B cell (primary cell): Measurements from ENCODE around the gene YY1AP1. TPM values are rescaled to one million over a fixed set of nuclear protein-coding genes. Genes with fewer than 3 reads are reported as not detected.
"Not testable (repeated sequence)": the region's sequence is repeated elsewhere in the genome, so short reads cannot be mapped to it uniquely, and the experiment has no call there.

Experiments
- ATAC-seq: fragments of 200-7000 bp; cut with Tn5 transposase; one replicate; pipeline ENCODE4 v1.10.0; 2021; ENCODE audit warnings: low read depth, mild to moderate bottlenecking, moderate number of reproducible peaks, moderate library complexity
- CTCF ChIA-PET: fragments of 350-600 bp; sonication (Branson Sonifier 250); formaldehyde crosslinking; loops from one replicate; lab custom pipeline; 2021; ENCODE audit warnings: antibody characterized with exemption, inconsistent platforms; lab: Charles Lee
- POLR2A ChIA-PET: fragments of 350-600 bp; sonication (Branson Sonifier 250); formaldehyde crosslinking; loops from one replicate; lab custom pipeline; 2021; ENCODE audit warnings: antibody characterized with exemption; lab: Charles Lee
- DNase-seq: peaks from one replicate; pipeline ENCODE4 v3.0.0; 2013
- H2AFZ ChIP-seq: 2 replicates; pipeline ENCODE4 v1.6.1; 2012; ENCODE audit warnings: mild to moderate bottlenecking, low read depth, low read length; ENCODE audit not compliant: insufficient read depth, poor library complexity, severe bottlenecking
- H3K27ac ChIP-seq, 2 donors: 1 replicate in 1 of 2; 2 replicates in 1 of 2; pipeline ENCODE4 v1.5.1; 2012 to 2013; ENCODE audit warnings: low read length in 2 of 2, mild to moderate bottlenecking in 2 of 2, moderate library complexity in 1 of 2
- H3K27me3 ChIP-seq, 4 experiments: fragments of 200-600 bp in 1 of 4; sonication (generic) in 1 of 4; replicated peaks in 1 of 4; 1 replicate in 2 of 4; 2 replicates in 2 of 4; pipeline versions ENCODE4 v1.6.1 to v1.7.0; 2013 to 2016; ENCODE audit warnings: low read length in 3 of 4, mild to moderate bottlenecking in 2 of 4, mixed read lengths in 1 of 4, moderate library complexity in 1 of 4; ENCODE audit not compliant: insufficient read depth in 4 of 4, control insufficient read depth in 3 of 4; ENCODE audit errors: control extremely low read depth in 1 of 4
- H3K36me3 ChIP-seq, 2 experiments: replicated peaks in 1 of 2; 1 replicate in 1 of 2; 2 replicates in 1 of 2; pipeline versions ENCODE4 v1.6.1 to v1.7.1; 2013; ENCODE audit warnings: low read length in 1 of 2; ENCODE audit not compliant: insufficient read depth in 2 of 2, control insufficient read depth in 1 of 2; ENCODE audit errors: control extremely low read depth in 1 of 2, extremely low read depth in 1 of 2
- H3K4me1 ChIP-seq, 2 donors: fragments of 200-600 bp in 1 of 2; sonication (generic) in 1 of 2; 1 replicate in 1 of 2; 2 replicates in 1 of 2; pipeline versions ENCODE4 v1.5.1 to v1.6.1; 2013 to 2017; ENCODE audit warnings: low read length in 2 of 2; ENCODE audit not compliant: control insufficient read depth in 2 of 2, insufficient read depth in 2 of 2
- H3K4me2 ChIP-seq: replicated peaks from 2 replicates; pipeline ENCODE3; 2012; ENCODE audit warnings: mild to moderate bottlenecking, low read depth, low read length; ENCODE audit not compliant: poor library complexity, severe bottlenecking
- H3K4me3 ChIP-seq, 5 experiments: fragments of 200-600 bp in 1 of 5; sonication (generic) in 1 of 5; 1 replicate in 3 of 5; 2 replicates in 2 of 5; pipeline versions ENCODE4 v1.5.1 to v1.7.0; 2011 to 2016; ENCODE audit warnings: low read length in 4 of 5, mild to moderate bottlenecking in 4 of 5, low read depth in 2 of 5, control low read depth in 1 of 5, moderate library complexity in 1 of 5; ENCODE audit not compliant: insufficient read depth in 1 of 5; ENCODE audit errors: control extremely low read depth in 1 of 5, extremely low read depth in 1 of 5
- H3K79me2 ChIP-seq: fragments of 200-600 bp; sonication (generic); one replicate; pipeline ENCODE4 v1.6.0; 2016; ENCODE audit warnings: low read length; ENCODE audit not compliant: control insufficient read depth, insufficient read depth
- H3K9ac ChIP-seq: fragments of 200-600 bp; sonication (generic); 2 replicates; pipeline ENCODE4 v1.6.1; 2017; ENCODE audit warnings: mild to moderate bottlenecking, low read length, moderate library complexity
- H3K9me3 ChIP-seq, 3 donors: one replicate each; pipeline versions ENCODE4 v1.6.1 to v1.7.1; 2013; ENCODE audit warnings: low read length in 2 of 3; ENCODE audit not compliant: control insufficient read depth in 2 of 3, insufficient read depth in 1 of 3; ENCODE audit errors: control extremely low read depth in 1 of 3
- H4K20me1 ChIP-seq: 2 replicates; pipeline ENCODE4 v1.6.0; 2012; ENCODE audit warnings: mild to moderate bottlenecking, low read length; ENCODE audit not compliant: insufficient read depth, control insufficient read depth, poor library complexity, severe bottlenecking
- H3K27ac Mint-ChIP-seq: one replicate; pipeline ENCODE4 v1.8.0; 2021; ENCODE audit warnings: mixed read lengths
- H3K27me3 Mint-ChIP-seq: one replicate; pipeline ENCODE4 v1.8.0; 2021; ENCODE audit warnings: mixed read lengths
- H3K4me1 Mint-ChIP-seq: one replicate; pipeline ENCODE4 v1.8.0; 2021; ENCODE audit warnings: mixed read lengths
- H3K4me3 Mint-ChIP-seq: one replicate; pipeline ENCODE4 v1.8.0; 2021; ENCODE audit warnings: mixed read lengths
- H3K9me3 Mint-ChIP-seq: one replicate; pipeline ENCODE4 v1.8.0; 2022; ENCODE audit warnings: mixed read lengths; ENCODE audit not compliant: insufficient read depth
- CTCF ChIP-seq: fragments of 200-600 bp; IDR thresholded peaks from one replicate; pipeline ENCODE4 v1.8.0; 2022; ENCODE audit warnings: antibody characterized with exemption, mild to moderate bottlenecking
- EZH2 ChIP-seq: IDR thresholded peaks from 2 replicates; pipeline ENCODE4 v1.6.1; 2012; ENCODE audit warnings: borderline replicate concordance, low read depth, mild to moderate bottlenecking, moderate library complexity, low read length; ENCODE audit not compliant: insufficient read depth, poor library complexity, severe bottlenecking
- WGBS: methylation state at CpG from one replicate; pipeline ENCODE4 v1.1.5; 2013; ENCODE audit warnings: missing lambda C conversion rate; ENCODE audit not compliant: insufficient coverage; 5-methylcytosine and 5-hydroxymethylcytosine counted together
- intact Hi-C: fragments of 100-400 bp; cut with micrococcal nuclease; formaldehyde crosslinking; loops from one replicate; pipeline ENCODE4 v1.10.0; 2022
- polyA plus RNA-seq: library from polyadenylated mRNA; depleted of rRNA; stranded (reverse); fragments of >200 nt; gene quantifications from 2 replicates; pipeline ENCODE4 v1.2.3, GENCODE V29; 2012
- total RNA-seq, 2 donors: library from RNA; stranded (reverse); fragments of 120-200 nt in 1 of 2; gene quantifications; 1 replicate in 1 of 2; 2 replicates in 1 of 2; pipeline versions ENCODE4 v1.2.3 to v1.2.4, GENCODE V29; 2013 to 2022

Gene YY1AP1
- total and polyA plus RNA-seq, 2 donors (not counting 1 experiment from before 2014, with no cell fraction given) = 95.4 to 156 TPM

- Mint-ChIP-seq H3K4me1 (no peaks in the 10 kb centered on the region), H3K9me3 (no peaks in the 10 kb centered on the region), H3K4me3 (no peak overlapping the region), H3K27me3 (no peaks in the 10 kb centered on the region), H3K27ac (no peak overlapping the region)
- no peak for ATAC-seq
- H3K9me3 ChIP-seq = no peaks in the 10 kb centered on the region
- ChIA-PET CTCF (no interaction called here), POLR2A (interaction anchor here (0.6 kb wide), 1 partner anchor 337 kb away, joined by 6 read pairs; no protein-coding TSS in a partner anchor)
- no peaks in the 10 kb centered on the region for H4K20me1 ChIP-seq
- no peak overlapping the region for H3K9ac ChIP-seq
- intact Hi-C loops = no loop called here
- no peak for TF ChIP-seq CTCF
- no peak for TF ChIP-seq EZH2
- WGBS = no CpG with 5 or more reads among the region's 4 CpGs
- no peaks in the 10 kb centered on the region for H3K27me3 ChIP-seq
- no peak overlapping the region for H3K4me3 ChIP-seq
- peaks cover 23 to 86% of the 10 kb centered on the region in 2 experiments for H3K36me3 ChIP-seq
- H3K79me2 ChIP-seq = peaks cover 7% of the 10 kb centered on the region
- no peaks in the 10 kb centered on the region for H3K4me1 ChIP-seq
- no peak overlapping the region for H3K4me2 ChIP-seq
- no peak overlapping the region for H2AFZ ChIP-seq
- DNase-seq = no peak
- H3K27ac ChIP-seq = no peak overlapping the region
Observed at GRCh38 chr1:155671750-155672149, 16.8 kb downstream of the YY1AP1 start.

GRCh38 chr1:155669233-155670162 lies 19.1 kb downstream of the YY1AP1 start:
- WGBS = 100% methylated on average over 2 of the region's 5 CpGs
- Histone ChIP-seq H3K27me3 (no peaks in the 10 kb centered on the region), H4K20me1 (no peaks in the 10 kb centered on the region), H3K36me3 (peaks cover 16 to 80% of the 10 kb centered on the region in 2 experiments), H3K4me2 (no peak overlapping the region), H3K9ac (no peak overlapping the region), H3K9me3 (no peaks in the 10 kb centered on the region), H3K27ac (no peak overlapping the region), H2AFZ (no peak overlapping the region), H3K4me3 (no peak overlapping the region), H3K79me2 (peaks cover 5% of the 10 kb centered on the region), H3K4me1 (no peaks in the 10 kb centered on the region)
- no peaks in the 10 kb centered on the region for H3K4me1 Mint-ChIP-seq
- DNase-seq (no peak), ATAC-seq (no peak)
- H3K27ac Mint-ChIP-seq = no peak overlapping the region
- intact Hi-C loops = no loop called here
- CTCF ChIA-PET = interaction anchor here (0.7 kb wide), 1 partner anchor 463 kb away, joined by 3 read pairs; no protein-coding TSS in a partner anchor
- no peak for TF ChIP-seq EZH2
- TF ChIP-seq CTCF = no peak
- H3K4me3 Mint-ChIP-seq = no peak overlapping the region
- no peaks in the 10 kb centered on the region for H3K9me3 Mint-ChIP-seq
- POLR2A ChIA-PET = interaction anchor here (0.6 kb wide), 1 partner anchor 564 kb away, joined by 4 read pairs; no protein-coding TSS in a partner anchor
- H3K27me3 Mint-ChIP-seq = no peaks in the 10 kb centered on the region

- H3K36me3 ChIP-seq = peaks cover 2 to 60% of the 10 kb centered on the region in 2 experiments
- H3K9me3 ChIP-seq, H3K9me3 Mint-ChIP-seq, intact Hi-C loops, H3K27me3 ChIP-seq, H3K4me2 ChIP-seq, H3K4me1 ChIP-seq, H3K27ac Mint-ChIP-seq, H3K79me2 ChIP-seq, H3K4me3 Mint-ChIP-seq, POLR2A ChIA-PET, H3K27me3 Mint-ChIP-seq, H3K4me1 Mint-ChIP-seq, CTCF ChIA-PET, ATAC-seq, H3K27ac ChIP-seq, H3K4me3 ChIP-seq, H3K9ac ChIP-seq, DNase-seq, H2AFZ ChIP-seq, H4K20me1 ChIP-seq: not testable (repeated sequence)
- no CpG with 5 or more reads among the region's 4 CpGs for WGBS
Observed at GRCh38 chr1:155661239-155661638, 27.3 kb downstream of the YY1AP1 start.
